ENCODE results near the gene ANKRD55. TPM values are rescaled to one million over a fixed set of nuclear protein-coding genes. Genes with fewer than 3 reads are reported as not detected.

ANKRD55 gene
- total RNA-seq, 4 donors from 2014 or later = 0.23 TPM; not detected in 3

GRCh38 chr5:56176871-56177533 is 56.1 kb downstream of the ANKRD55 start:
- no peaks in the 10 kb centered on the region for H3K9me3 ChIP-seq
- WGBS = 40% methylated on average over 4 of the region's 4 CpGs
- TF ChIP-seq POLR2AphosphoS5 (IDR thresholded peaks at IDR 0.05) = no peak
- no peaks in the 10 kb centered on the region for H3K27me3 ChIP-seq
- DNase-seq (ENCODE audit: low spot score in 2 of 2) = no peak
- peak overlapping the region; percentile 9 for H3K27ac ChIP-seq
- no peaks in the 10 kb centered on the region for H3K36me3 ChIP-seq
- no peak overlapping the region for H3K4me3 ChIP-seq
- H3K4me1 ChIP-seq = peaks cover 27% of the 10 kb centered on the region

- H3K4me3 ChIP-seq = no peak overlapping the region
- peak in 1 of 2 donors; percentile 73 for DNase-seq (ENCODE audit: low spot score in 2 of 2)
- no peaks in the 10 kb centered on the region for H3K9me3 ChIP-seq
- no peak for TF ChIP-seq EP300 (IDR thresholded peaks at IDR 0.05)
- TF ChIP-seq POLR2AphosphoS5 (IDR thresholded peaks at IDR 0.05) = peak in 2 of 3 donors; percentile 31 to 86
- TF ChIP-seq POLR2A (IDR thresholded peaks at IDR 0.05) = no peak
- TF ChIP-seq CTCF (IDR thresholded peaks at IDR 0.05) = no peak
- peaks cover 27% of the 10 kb centered on the region for H3K4me1 ChIP-seq
- H3K27me3 ChIP-seq = no peaks in the 10 kb centered on the region
- H3K27ac ChIP-seq = peak overlapping the region; percentile 74
- WGBS = 75% methylated on average over 6 of the region's 6 CpGs
- no peaks in the 10 kb centered on the region for H3K36me3 ChIP-seq
Measured at GRCh38 chr5:56176155-56176798, 56.9 kb downstream of the ANKRD55 start.

GRCh38 chr5:56175488-56175887 is 57.6 kb downstream of the ANKRD55 start:
- Histone ChIP-seq H3K9me3 (no peaks in the 10 kb centered on the region), H3K27ac (peak overlapping the region; percentile 74), H3K27me3 (no peaks in the 10 kb centered on the region), H3K4me3 (no peak overlapping the region), H3K4me1 (peaks cover 32% of the 10 kb centered on the region), H3K36me3 (no peaks in the 10 kb centered on the region)
- WGBS = 13% methylated on average over 3 of the region's 3 CpGs
- DNase-seq (ENCODE audit: low spot score in 2 of 2) = no peak
- TF ChIP-seq POLR2AphosphoS5 (IDR thresholded peaks at IDR 0.05) (peak in 1 of 3 donors; percentile 59), CTCF (IDR thresholded peaks at IDR 0.05) (no peak)

GRCh38 chr5:56175021-56175420 is 58.1 kb downstream of the ANKRD55 start:
- no peak for DNase-seq (ENCODE audit: low spot score in 2 of 2)
- no peak for TF ChIP-seq EP300 (IDR thresholded peaks at IDR 0.05)
- no peak for TF ChIP-seq POLR2A (IDR thresholded peaks at IDR 0.05)
- no peak for TF ChIP-seq CTCF (IDR thresholded peaks at IDR 0.05)
- no peak for TF ChIP-seq POLR2AphosphoS5 (IDR thresholded peaks at IDR 0.05)
- Histone ChIP-seq H3K4me1 (peaks cover 36% of the 10 kb centered on the region), H3K9me3 (no peaks in the 10 kb centered on the region), H3K27ac (peak overlapping the region; percentile 74), H3K4me3 (no peak overlapping the region), H3K27me3 (no peaks in the 10 kb centered on the region), H3K36me3 (no peaks in the 10 kb centered on the region)

- H3K4me3 ChIP-seq = no peak overlapping the region
- no peak for DNase-seq (ENCODE audit: low spot score in 2 of 2)
- no peak overlapping the region for H3K27ac ChIP-seq
- 31% methylated on average over 1 of the region's 1 CpG for WGBS
- TF ChIP-seq POLR2AphosphoS5 (IDR thresholded peaks at IDR 0.05) (no peak), CTCF (IDR thresholded peaks at IDR 0.05) (no peak), EP300 (IDR thresholded peaks at IDR 0.05) (no peak), POLR2A (IDR thresholded peaks at IDR 0.05) (no peak)
- no peaks in the 10 kb centered on the region for H3K27me3 ChIP-seq
- H3K4me1 ChIP-seq = peaks cover 36% of the 10 kb centered on the region
- no peaks in the 10 kb centered on the region for H3K36me3 ChIP-seq
- H3K9me3 ChIP-seq = no peaks in the 10 kb centered on the region
Measured at GRCh38 chr5:56172241-56172640, 60.9 kb downstream of the ANKRD55 start.

Data from suprapubic skin (tissue), 4 donors.